IPS-11a (cell line): ENCODE data around the gene RBFOX2.

ENCODE experiments used
- H3K4me3 ChIP-seq: one replicate; pipeline ENCODE4 v1.5.1; 2013; ENCODE audit warnings: low read depth, low read length, control low read depth

RBFOX2 gene

DNA sequence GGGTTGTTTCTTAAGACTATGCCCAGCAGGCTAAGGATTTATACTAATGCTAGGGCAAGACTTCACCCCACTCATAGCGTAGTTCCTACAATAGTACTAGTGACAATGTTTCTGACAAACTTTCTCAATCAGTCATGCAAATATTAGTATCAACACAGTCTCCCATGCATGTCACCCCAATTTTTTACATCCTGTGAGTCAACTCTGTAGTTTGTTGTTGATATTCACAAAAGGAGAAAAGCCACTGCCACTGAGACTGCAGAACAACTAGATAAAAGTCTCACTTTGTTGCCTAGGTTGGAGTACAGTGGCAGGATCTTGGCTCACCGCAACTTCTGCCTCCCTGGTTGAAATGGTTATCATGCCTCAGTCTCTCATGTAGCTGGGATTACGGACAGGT lies 155.2 kb downstream of the RBFOX2 start:
- H3K4me3 ChIP-seq, result no peak overlapping the region

DNA sequence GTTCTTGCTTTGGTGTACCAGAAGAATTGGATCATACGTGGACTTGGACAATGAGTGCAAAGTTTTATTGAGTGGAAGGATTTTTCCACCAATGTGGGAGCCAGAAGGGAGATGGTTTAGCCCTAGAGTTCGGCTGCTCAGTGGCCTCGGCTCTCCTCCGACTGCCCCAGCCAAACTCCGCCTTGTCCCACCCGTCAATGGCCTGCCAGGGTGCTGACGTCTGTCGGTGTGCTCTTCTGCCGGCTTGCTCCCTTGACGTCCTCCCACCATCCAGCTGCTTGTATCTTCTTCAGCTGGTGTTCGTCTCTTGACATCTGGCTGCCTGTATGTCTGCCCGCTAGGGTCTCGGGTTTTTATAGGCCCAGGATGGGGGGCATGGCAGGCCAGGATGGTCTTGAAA lies 156.2 kb downstream of the RBFOX2 start:
- H3K4me3 ChIP-seq, result no peak overlapping the region

DNA sequence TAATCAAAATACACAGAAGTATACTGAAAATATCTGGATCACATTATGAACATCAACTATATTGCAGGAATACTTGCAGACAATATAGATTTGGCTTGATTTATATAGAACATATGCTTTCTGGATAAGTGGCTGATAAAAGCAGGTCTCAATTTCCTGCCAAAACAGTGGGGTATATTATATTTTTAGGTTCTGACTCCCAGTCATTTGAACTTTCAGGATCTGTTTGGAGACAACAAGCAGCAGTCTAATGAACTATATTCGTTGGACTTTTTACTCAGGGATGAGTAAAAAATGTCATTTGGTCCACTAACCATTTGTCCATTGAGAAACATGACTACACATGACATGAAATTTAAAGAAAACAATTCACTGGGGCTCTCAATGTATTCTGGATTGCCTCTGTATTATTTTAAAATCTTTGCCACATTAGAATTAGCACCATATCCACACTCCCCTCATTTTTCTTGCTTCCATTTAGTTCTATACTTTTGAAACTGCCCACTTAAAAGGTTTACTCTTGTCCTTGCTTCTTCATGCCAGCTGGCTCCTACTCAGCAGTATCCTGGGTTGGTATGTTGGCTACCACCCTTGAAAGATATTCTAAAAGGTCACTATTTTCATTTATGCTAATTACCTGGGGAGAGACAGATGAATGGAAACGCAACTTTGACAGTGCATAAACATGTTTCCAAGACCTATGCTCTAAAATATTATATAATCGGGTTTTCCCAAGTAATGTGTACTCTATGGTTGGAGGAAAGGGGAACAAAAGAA lies 157.9 kb downstream of the RBFOX2 start:
- no peak overlapping the region for H3K4me3 ChIP-seq

DNA sequence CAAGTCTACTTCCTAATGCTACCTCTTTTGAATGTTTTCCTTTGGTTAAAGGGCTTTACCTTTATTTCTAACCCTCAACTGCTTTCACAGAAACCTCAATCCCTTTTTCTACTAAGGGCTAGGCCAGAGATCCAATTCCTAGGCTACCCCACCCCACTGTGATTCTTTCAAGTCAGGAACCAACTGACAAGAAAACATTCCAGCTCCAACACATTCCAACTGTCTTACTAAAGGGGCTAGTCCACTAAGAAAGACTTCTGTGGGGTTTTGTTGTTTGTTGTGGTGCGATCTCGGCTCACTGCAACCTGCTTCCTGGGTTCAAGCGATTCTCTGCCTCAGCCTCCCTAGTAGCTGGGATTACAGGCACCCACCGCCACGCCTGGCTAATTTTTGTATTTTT lies 159.7 kb downstream of the RBFOX2 start:
- no peak overlapping the region for H3K4me3 ChIP-seq

DNA sequence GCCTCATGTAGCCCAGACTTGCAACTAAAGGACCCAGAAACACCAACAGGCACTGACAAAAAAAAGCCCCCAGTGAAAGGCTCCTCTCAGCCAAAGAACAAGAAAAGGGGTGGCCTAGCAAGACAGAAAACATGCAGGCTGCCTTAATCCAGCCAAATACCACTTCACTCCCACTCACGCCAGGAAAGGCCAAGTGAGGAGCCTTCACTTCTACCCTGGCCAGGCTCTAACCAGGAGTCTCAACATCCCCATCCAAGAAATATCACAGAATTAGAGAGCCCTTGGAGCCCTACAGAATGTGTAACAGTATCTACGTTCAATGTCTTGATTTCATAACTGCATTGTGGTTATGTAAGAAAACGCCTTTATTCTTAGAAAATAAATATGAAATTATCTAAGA lies 162.0 kb downstream of the RBFOX2 start:
- no peak overlapping the region for H3K4me3 ChIP-seq

DNA sequence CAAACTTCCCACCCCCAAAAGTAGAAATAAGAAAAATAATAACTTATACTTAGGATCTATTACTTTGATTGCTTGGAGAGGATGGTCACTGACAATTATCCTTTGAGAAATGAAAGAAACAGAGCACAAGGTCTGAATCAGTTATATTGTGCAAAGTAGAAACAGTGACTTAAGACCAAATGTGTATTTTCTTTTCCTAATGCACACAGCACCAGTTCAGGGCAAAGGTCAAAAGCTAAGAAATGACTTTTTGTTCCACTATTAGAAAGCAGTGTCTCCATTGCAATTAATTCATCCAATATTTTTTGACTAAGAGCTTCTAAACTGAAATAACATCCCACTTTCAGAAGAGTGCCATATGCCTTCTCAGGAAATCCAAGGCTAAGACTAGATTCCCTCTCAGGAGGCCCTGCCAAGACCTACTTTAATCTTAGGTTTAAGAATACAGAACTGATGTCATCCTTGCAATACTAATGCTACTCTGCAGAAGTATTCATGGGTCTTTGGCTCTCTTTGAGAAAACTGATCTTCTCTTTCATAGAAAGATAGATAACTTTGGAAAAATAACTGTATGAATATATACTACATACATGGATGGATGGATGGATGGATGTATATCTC lies 164.0 kb downstream of the RBFOX2 start:
- no peak overlapping the region for H3K4me3 ChIP-seq

DNA sequence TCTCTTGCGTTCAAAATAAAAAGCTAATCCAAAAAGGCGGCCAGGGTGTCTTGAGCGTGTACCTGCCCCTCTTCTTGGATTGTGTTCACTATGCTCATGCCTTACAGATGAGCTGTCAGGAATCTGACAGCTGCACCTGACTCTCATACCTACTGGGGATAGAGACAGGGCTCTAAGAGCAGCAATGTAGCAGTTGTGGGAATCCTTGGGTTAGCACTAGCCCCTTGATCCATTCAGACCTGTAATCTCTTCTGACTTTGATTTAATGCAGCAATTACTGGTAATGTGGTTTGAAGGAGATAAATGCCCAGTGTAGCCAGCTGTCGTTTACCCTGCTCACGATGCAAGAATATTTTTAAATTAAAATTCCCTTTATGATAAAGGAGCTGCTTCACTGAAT lies 165.2 kb downstream of the RBFOX2 start:
- H3K4me3 ChIP-seq, result no peak overlapping the region

DNA sequence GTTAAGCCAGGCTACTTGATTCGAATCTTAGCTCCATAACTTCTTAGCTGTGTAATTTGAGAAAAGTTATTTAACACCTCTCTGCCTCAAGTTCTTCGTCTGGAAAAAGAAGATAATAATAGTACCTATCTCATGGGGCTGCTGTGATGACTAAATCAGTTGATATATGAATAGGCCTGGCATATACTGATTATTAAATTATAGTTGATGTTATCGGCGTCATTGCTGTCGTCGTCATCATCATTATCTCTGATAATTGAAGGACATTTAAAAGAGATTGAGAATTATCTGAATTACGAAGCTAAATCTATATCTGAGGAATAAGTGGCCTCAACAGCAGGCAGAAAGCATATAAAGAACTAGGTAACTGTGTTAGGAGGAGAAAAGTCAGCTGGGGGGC lies 165.9 kb downstream of the RBFOX2 start:
- no peak overlapping the region for H3K4me3 ChIP-seq

DNA sequence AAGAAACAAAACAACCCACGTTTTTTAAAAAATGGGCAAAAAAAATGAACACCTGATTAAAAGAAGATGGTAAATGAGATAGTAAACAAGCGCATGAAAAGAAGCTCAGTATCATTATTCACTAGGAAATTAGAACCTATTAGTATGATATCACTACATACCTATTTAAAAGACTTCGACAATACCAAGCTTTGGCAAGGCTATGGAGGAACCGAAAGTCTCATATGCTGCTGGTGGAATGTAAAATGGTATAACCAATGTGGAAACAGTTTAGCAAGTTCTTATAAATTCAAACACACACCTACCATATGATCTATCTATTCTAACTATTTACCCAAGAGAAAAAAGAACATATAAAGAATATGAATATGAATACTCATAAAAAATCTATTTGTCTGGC lies 167.2 kb downstream of the RBFOX2 start:
- no peak overlapping the region for H3K4me3 ChIP-seq

DNA sequence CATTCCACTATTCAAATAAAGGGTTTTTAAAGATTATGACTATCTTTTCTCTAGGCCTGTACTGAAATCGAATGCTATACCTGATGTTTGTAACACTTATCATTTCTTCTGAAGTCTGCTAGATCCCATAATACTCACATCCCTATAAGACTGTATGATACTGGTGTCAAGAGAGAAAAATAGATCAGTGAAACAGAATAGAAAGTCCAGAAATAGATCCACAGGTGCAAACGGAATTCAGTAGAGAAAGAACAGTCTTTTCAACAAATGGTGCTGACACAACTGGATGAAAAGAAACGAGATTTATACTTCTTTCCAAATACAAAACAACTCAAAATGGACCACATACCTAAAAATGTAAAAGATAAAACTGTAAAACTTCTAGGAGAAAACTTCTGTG lies 167.8 kb downstream of the RBFOX2 start:
- H3K4me3 ChIP-seq, result no peak overlapping the region

DNA sequence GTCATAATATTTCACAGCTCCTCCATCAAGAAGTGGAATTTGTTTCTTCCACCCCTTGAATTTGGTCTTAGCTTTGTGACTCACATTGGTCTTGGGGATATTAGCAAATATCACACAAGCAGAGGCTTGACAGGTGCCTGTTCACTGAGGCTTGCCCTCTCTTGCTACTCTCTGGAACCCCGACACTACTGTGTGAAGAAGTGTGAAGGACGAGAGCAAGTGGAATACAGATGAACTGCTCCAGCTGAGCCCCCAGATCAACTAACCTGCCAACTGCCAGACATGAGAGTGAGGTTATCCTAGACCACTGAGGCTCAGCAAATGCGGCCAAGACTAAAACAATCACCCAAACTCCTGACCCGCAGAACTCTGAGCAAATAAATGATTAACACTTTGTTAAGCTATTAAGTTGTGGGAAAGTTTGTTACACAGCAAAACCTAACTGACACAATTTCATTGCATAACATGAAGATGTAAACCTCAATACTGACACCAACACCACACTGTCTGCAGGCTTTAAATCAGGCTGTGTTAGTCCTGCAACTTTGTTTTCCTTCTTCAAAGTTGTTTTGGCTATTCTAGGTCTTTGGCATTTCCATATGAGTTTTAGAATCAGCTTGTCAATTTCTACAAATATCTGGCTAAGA lies 168.4 kb downstream of the RBFOX2 start:
- no peak overlapping the region for H3K4me3 ChIP-seq

DNA sequence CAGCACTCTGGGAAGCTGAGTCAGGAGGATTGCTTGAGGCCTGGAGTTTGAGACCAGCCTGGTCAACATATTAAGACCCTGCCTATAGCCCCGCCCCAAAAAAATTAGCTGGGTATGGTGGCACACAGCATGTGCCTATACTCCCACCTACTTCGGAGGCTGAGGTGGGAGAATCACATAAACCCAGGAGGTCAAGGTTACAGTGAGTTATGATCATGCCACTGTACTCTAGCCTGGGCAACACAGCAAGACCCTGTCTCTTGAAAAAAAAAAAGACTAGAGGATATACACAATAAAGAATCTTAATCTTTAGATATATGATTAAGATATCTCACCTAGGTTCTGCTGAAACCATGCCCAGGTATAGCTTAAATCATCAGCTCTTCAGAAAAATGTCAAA lies 174.3 kb downstream of the RBFOX2 start:
- no peak overlapping the region for H3K4me3 ChIP-seq

DNA sequence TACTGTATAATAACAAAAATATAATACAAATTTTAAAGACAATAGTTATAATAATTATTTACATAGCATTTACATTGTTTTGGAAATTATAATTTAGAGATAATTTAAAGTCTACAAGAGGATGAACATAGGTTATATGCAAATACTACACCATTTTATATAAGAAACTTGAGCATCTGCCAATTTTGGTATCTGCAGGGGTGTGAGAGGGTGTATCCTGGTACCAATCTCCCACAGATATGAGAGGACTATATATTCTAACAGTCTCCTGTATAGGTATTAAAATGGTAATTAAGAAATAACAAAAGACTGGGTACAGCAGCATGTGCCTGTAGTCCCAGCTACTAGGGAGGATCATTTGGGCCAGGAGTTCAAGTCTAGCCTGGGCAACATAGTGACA lies 176.5 kb downstream of the RBFOX2 start:
- no peak overlapping the region for H3K4me3 ChIP-seq

DNA sequence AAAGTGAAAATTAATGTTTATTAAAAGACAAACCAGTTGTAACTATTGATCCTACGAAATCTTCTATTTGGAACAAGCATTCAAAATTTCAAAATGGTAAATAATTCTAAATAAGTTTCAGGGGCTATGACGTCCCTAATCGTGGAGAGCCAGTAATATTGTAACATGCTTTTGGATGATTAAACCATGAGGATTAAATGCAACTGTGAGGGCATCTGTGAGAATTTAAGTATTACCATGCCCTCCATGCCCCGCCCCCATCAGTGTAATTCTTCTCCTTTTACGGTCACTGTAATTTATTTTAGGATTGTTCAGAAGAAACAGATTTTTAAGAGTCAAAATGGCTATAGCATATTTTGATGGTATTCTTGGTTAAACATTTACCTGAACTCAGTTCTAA lies 177.8 kb downstream of the RBFOX2 start:
- no peak overlapping the region for H3K4me3 ChIP-seq

DNA sequence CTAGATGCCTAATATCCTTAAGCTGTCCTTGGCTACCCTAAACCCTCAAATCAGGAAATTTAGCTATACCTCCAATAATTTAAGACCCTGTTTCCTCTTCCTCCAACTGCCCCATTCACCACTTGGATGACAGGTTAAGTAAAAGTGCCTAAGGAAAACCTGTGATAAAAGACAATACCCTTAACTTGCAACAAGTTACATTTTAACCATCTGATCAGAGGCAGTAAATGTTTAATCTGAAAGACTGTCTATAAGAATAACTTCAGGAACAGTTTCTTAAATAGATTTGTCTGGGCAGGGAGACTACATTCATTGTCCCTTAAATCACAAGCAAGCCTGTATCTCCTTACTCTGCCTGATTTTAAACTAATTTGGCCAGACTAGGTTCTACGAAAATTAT lies 181.8 kb downstream of the RBFOX2 start:
- H3K4me3 ChIP-seq, result no peak overlapping the region

DNA sequence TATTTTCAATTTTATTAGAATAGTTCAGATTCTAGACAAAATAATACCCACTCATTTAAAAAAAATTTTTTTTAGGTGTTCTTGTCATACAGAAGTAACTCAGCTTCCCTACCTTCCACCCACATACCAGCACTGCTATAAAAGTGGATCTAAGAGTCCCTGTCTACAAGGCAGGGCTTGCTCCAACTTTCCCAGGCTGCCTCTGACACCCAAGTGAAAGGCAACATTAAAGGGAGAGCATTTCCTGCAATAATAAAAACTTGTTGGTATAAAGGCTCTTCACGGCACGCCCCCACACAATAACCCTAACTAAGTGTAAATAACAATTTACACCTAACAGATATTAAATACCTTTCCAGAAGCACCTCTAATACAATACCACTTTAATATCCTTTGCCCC lies 183.7 kb downstream of the RBFOX2 start:
- no peak overlapping the region for H3K4me3 ChIP-seq

DNA sequence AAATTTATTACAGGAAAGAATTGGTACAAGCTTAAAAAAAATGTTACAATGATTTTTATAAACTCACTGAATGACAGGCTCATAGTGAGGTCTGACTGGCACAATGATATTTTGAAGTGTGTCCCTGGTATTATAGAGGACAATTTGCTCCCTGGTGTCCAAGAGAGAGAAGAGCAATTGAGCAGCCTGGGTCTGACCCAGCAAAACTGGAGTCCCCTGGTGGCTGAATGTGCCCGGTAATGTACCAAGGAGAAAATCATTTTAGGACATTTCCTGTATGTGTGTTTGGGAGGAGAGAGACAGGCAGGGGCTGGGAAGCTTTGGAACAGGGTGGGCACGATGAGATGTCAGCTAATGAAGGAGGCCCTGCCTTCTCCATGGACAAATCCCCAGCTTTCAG lies 185.7 kb downstream of the RBFOX2 start:
- no peak overlapping the region for H3K4me3 ChIP-seq

DNA sequence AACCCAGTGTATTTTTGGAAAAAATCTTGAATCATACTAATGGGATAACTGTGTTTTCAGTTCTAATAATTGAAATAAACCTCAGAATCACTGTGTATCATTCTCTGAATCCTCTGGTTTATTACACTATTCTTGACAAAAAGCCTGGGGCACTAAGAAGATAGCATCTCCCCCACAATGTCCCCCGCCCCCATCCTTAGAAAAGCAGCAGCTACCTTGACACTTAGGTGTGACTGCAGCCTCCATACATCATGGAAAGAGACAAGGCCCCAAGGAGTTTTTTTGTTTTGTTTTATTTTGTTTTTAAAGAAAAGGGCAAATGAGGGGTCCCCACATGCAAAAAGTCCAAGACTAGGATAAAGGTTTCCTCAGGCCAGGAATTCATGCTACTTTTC lies 186.1 kb downstream of the RBFOX2 start:
- H3K4me3 ChIP-seq, result no peak overlapping the region

DNA sequence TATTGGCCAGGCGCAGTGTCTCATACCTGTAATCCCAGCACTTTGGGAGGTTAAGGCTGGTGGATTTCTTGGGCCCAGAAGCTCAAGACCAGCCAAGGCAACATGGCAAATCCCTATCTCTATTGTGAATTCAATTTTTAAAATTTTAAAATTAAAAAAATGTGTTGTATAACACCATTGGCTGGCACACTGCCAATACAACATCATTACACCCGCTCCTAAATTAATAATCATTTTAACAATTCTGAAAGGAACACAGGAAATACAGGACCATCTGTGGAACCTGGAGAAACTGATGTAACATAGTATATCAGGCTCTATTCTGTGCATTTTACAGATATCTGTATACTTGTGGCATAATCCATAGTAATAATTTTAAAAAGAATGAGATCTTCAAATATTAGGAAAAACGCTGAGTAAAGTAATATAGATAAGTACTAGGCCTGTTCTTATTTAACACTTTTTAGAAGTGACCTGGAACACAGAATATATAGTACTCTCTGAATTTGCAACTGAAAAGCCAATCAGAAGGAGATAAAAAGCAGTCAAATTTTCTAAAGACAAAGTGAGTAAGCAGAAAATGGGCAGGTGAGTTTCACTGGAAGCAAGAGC lies 186.6 kb downstream of the RBFOX2 start:
- no peak overlapping the region for H3K4me3 ChIP-seq

DNA sequence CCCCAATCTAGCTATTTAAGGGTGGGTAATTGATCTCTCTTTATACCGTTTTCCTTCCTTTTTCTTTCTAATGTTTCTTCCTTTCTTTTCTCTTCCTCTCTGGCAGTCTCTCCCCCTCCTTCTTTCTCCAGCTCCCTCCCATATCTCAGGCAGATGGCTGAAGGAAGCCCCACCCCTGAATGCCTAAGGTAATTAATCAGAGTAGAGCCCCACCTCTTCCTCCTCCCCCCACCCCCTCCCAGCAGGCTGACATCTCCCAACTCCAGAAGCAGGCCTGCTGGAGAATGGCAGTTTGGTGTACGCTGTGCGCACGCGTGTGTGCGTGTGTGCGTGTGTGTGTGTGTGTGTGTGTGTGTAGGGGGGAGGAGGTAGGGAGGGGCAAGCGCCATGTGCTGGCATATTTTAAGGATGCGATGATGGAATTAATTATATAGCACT lies 188.3 kb downstream of the RBFOX2 start:
- peak overlapping the region; percentile 64 for H3K4me3 ChIP-seq

DNA sequence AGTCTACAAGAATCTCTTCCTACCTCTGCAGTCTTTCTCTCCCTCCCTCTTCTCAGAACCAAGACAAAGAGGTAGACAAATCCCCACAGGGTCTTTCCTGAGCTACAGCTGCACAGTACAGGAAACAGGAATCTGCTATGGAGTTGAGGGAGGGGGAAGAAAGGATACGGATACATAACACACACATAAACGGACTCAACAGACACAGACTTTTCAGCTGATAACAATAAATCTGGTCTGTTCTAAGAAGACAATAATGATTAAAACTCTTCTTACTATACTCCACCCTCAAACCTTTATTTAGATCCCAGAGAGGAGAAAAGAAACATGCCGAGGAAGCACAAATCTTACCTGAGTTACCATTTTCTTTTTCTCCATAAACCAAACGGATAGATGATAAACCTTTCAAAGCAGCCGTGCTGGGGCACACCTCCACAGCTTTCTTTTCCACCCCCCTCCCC lies 188.8 kb downstream of the RBFOX2 start:
- H3K4me3 ChIP-seq, result peak overlapping the region; percentile 64
